WI38 (cell line): ENCODE data around the gene LCE1B.

Experiments used
- H3K4me3 ChIP-seq: 2 replicates; pipeline ENCODE4 v1.5.1; 2011; ENCODE audit warnings: low read depth, mild to moderate bottlenecking, control low read depth, low read length
- CTCF ChIP-seq: IDR thresholded peaks from 2 replicates; pipeline ENCODE4 v1.5.1; 2012; ENCODE audit warnings: low read depth, mild to moderate bottlenecking, control low read depth, low read length

LCE1B gene

GRCh38 chr1:152811671-152812070, at the start of gene LCE1B:
TSS of gene LCE1B (plus strand) at chr1:152811971. CDS start at chr1:152812447, 476 bp downstream.
- H3K4me3 ChIP-seq = no peak within 1 kb of the TSS
- no peak for TF ChIP-seq CTCF

- no peak for TF ChIP-seq CTCF
- no peak overlapping the region for H3K4me3 ChIP-seq
Observed at GRCh38 chr1:152768847-152769533, 42.8 kb upstream of the LCE1B start.

GRCh38 chr1:152770411-152770810, 41.4 kb upstream of the LCE1B start:
- H3K4me3 ChIP-seq = no peak overlapping the region
- no peak for TF ChIP-seq CTCF

GRCh38 chr1:152774875-152775274, 36.9 kb upstream of the LCE1B start, which contains the start of gene LCE1F:
TSS of gene LCE1F (plus strand) at chr1:152775140. CDS start at chr1:152776372, 1,232 bp downstream.
- no peak for TF ChIP-seq CTCF
- no peak within 1 kb of the TSS for H3K4me3 ChIP-seq

GRCh38 chr1:152776361-152776760, 35.4 kb upstream of the LCE1B start:
- H3K4me3 ChIP-seq = no peak overlapping the region
- no peak for TF ChIP-seq CTCF

- TF ChIP-seq CTCF = no peak
- no peak overlapping the region for H3K4me3 ChIP-seq
Observed at GRCh38 chr1:152777510-152778137, 34.1 kb upstream of the LCE1B start.

GRCh38 chr1:152783095-152783494, 28.7 kb upstream of the LCE1B start:
- no peak for TF ChIP-seq CTCF
- no peak overlapping the region for H3K4me3 ChIP-seq
